Activated CD4-positive, alpha-beta T cell treated with anti-CD3 and anti-CD28 coated beads, Interleukin-2, Interleukin-4, amounts not matched to agents 100 ng/mL and 50 ng/mL, durations not matched to agents 16 hours and 8 hours (primary cell): ENCODE measurements around the gene RNPEPL1.
"Not testable (repeated sequence)": the region's sequence is repeated elsewhere in the genome, so short reads cannot be mapped to it uniquely, and the experiment has no call there.

Experiments used
- DNase-seq: peaks from one replicate; pipeline ENCODE4 v3.0.0-alpha.2; 2020; ENCODE audit warnings: low spot score

Gene RNPEPL1

DNA sequence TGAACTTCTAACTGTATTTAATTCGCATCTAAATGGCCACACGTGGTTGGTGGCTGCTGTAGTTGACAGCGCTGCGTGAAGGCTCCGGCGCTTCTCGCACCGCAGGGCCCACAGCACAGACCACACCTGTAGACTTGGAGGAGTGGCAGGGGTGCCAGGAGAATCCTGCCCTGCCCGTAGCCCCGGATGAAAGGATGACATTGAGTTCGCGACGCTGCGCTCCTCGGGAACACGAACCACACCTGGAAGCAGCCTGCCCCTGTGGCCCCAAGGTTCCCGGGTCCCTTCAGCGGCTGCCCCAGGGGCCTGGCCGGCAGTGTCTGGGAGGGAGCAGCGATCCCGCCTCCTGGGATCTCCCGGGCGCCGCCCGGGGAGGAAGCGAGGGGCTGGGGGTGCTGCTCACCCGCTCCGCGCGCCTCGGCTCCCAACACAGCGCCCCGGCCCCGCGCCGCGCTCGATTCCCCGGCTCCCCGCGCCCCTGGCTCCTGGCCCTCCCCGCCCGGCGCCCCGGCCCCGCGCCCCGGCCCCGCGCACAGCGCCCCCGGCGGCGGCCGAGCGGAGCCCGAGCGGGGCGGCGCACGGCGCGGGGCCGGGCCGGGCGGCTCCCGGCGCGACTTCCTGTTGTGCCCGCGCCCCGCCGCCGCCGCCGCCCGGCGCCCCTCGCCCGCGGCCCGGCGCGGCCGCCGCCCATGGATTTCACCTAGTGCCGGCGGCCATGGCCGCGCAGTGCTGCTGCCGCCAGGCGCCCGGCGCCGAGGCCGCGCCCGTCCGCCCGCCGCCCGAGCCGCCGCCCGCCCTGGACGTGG, at the start of gene RNPEPL1:
Gene RNPEPL1, plus strand, starts transcription at position 613 of the 806 bp plus-strand sequence. Its CDS starts 103 bp downstream, at position 716.
- DNase-seq: peak; percentile 44

- DNase-seq: no peak
Measured at GRCh38 chr2:240518981-240519380, 49.3 kb upstream of the RNPEPL1 start.

- no peak for DNase-seq
Measured at GRCh38 chr2:240519396-240520129, 48.7 kb upstream of the RNPEPL1 start.

DNA sequence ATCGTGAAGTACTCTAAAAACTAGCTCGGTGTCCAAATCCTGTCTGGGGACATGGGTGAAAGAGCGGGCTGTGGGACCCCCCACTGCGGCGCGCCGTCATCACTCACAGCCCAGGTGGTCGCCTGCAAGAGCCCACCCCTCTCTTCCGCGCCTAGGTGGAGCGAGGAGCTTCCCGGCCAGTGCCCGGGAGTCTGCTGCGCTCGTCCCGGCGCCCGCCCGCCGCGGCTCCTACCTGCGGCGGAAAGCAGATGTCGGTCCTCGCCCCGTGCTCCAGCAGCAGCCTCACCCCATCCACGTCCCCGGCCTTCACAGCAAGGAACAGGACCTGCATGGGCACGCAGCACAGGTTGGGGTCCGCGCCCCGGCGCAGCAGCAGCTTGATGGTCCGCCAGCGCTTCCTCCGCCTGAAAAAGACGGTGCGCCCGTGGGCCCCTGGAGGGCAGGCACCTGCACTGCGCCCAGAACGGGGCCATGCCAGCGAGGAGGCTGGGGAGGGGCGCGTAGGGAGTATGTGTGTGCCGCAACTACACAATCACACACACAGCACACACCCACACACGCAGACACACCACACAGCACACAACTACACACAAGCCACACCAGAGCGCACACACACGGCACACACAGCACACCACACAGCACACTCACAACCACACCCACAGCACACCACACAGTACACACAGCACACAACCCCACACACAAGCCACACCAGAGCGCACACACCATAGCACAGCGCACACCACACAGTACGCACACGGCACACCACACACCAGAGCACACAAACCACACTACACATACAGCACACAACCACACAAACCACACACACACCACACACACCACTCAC, 47.9 kb upstream of the RNPEPL1 start:
- DNase-seq: no peak

- DNase-seq: no peak
Measured at GRCh38 chr2:240520974-240521350, 47.3 kb upstream of the RNPEPL1 start.

GRCh38 chr2:240521885-240522284, 46.4 kb upstream of the RNPEPL1 start:
- DNase-seq: not testable (repeated sequence)

DNA sequence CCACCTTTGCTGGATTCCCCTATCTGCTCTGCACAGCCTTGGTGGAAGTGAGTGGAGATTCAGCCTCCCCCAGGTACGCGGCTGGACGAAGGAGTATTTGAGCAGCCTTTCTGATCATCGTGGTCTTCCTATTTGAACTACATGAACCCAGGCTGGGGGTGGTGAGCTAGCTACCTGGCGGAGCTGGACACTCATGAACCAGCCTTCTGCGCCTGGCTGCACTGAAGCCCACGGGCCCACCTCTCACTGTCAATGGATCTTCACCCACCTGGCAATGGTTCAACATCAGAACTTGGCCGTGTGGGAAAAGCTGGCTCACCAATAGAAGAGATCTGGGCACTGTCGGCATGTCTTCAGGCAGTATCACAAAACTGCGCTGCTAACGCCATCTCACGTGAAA, 45.9 kb upstream of the RNPEPL1 start:
- no peak for DNase-seq

DNA sequence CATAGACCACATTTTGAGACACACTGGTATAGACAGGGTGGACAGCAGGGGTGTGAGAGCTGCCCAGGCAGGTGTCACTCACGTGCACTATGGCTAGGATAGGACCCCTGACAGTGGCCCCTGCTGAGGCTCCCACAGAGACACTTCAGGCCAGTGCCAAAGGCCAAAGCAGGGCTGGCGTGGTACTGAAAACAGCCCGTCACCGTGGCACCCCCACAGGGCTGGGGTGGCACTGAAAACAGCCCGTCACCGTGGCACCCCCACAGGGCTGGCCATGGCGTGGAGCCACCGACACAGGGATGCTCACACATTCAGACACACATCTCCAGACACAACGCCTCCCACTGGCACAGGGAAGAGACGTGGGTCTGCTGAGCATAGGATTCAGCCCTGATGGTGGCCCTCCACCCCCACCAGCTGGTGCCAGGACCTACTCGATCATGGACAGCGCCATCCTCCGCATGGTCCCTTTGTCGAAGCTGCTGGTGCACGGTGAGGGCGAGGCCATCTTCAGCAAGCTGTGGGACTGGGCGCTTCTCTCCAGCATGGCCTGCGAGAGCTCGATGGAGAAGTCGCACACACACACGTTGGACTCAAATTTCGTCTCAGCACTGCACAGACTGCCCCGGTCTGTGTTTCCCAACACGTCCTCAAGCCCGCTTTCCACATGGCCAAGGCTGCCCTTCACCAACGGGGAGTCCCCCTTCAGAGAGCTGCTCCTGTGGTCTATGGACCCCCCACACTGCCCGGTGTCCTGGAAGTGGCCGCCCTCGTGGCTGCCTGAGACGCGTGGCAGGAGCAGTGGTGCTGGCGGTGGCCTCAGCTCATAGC, 44.6 kb upstream of the RNPEPL1 start:
- DNase-seq: no peak

GRCh38 chr2:240524963-240525718, 43.1 kb upstream of the RNPEPL1 start:
- DNase-seq: no peak

GRCh38 chr2:240525802-240526201, 42.5 kb upstream of the RNPEPL1 start:
- DNase-seq: no peak

DNA sequence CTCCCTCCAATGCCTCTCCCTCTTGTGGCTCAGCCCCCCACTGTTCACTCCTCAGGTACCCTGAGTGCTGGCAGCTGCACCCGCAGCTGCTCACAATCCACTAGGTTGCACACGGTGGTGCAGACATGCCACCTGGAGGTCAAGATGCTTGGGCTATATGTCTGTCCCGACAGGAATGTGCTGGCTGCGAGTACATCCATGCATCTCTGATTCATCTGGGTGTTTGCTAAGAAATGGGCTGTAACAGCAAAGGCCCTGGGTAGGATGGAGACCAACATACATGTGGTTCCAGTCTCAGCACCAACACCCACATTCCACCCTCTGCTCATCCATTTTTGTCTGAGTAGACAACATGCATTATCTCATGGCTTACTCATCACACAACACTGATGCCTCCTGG, 41.8 kb upstream of the RNPEPL1 start:
- DNase-seq: no peak

GRCh38 chr2:240527153-240527750, 41.0 kb upstream of the RNPEPL1 start:
- DNase-seq: no peak

- DNase-seq: no peak
Measured at GRCh38 chr2:240528406-240529040, 39.8 kb upstream of the RNPEPL1 start.

DNA sequence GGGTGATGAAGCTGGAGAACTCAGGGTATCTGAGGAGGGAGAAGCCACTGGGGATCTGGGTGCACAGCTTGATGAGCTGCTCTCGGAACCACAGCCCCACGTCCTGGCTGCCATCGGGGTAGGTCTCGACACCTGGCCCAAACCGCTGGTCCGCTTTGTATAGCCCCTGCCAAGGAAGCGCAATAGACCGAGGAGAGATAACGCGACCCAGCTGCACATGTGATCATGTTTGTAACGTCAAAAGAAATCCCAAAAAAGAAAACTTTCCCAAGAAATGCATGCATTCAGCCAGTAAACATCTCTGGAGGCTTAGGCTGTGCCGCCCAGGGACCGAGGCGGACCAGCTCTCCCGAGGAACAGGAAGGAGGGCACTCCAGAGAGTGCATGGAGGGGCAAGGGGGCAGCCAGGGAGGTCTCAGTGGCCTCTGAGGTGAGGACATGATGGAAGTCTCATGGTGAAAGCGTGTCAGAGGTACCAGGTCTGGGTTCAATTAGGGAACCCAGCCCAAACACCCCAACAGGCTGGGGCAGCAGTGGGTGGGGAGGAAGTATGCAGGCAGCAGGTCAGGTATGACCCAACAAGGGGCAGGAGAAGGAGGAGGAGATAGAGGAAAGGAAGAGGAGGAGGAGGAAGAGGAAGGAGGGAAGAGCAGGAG, 38.8 kb upstream of the RNPEPL1 start:
- no peak for DNase-seq

GRCh38 chr2:240530181-240530580, 38.1 kb upstream of the RNPEPL1 start:
- no peak for DNase-seq

DNA sequence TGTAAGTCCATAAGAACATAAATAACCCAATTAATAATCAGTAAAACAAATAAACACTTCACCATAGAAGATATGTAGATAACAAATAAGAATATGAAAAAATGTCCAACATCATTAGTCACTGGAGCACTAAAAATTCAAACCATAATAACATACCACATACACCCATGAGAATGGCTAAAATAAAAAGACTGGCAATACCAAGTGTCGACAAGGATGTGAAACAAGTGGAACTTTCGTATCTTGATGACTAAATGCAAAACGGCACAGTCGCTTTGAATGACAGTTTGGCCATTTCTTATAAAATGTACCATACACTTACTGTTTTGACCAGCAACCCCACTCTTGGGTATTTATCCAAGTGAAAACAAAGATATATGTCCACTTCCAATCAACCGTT, 37.2 kb upstream of the RNPEPL1 start:
- DNase-seq: no peak

DNA sequence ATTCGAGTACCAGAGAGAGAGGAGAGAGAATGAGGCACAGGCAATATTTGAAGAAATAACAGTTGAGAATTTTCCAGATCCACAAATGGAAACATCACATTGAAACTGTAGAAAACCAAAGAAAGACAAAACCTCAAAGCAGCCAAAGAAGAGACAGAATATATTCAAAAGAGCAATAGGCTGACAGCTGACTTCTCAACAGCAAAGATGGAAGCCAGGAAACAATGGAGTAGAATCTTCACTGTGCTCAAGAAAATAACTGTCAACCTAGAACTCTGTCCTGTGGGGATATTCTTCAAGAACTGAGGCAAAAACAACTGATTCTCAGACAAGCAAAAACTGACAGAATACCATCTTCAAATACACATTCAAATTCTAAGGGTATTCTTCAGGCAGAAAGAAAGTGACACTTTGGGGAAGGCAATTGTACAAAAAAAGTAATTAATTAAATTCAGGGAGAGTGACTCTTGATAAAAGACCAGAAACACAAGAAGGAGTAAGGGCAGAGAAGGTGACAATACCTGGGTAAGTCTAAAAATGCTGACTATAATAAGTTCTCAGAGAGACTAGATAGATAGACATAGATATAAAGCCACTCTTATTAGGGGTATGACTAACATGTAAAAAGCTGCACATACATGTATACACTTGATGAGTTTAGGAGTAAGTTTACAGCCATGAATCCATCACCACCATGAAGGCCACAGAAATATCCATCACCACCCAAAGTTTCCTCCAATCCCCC, 36.1 kb upstream of the RNPEPL1 start:
- no peak for DNase-seq

DNA sequence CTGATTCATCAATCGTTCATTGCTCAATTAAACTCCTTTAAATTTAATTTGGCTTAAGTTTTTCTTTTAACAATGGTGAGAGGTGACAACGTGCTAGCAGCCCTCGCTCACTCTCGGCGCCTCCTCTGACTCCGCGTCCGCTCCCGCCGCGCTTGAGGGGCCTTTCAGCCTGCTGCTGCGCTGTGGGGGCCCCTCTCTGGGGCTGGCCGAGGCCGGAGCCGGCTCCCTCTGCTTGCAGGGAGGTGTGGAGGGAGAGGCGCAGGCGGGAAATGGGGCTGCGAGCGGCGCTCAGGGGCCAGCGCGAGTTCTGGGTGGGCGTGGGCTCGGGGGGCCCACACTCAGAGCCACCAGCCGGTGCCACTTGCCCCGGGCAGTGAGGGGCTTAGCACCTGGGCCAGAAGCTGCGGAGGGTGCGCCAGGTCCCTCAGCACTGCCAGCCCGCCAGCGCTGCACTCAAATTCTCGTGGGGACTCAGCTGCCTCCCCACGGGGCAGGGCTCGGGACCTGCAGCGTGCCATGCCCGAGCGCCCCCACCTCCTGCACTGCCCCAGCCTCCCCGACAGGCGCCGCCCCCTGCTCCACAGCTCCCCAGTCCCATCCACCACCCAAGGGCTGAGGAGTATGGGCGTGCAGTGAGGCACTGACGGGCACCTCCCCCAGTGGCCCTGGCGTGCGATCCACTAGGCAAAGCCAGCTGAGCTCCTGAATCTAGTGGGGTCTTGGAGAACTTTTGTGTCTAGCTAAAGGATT, 30.1 kb upstream of the RNPEPL1 start:
- DNase-seq: no peak
